Measurements from ENCODE around the gene FOXN1. TPM values are rescaled to one million over a fixed set of nuclear protein-coding genes. Genes with fewer than 3 reads are reported as not detected.

The FOXN1 gene
- polyA plus RNA-seq, 2 of the 4 experiments (the other 2 are of a cell fraction), result not detected

DNA sequence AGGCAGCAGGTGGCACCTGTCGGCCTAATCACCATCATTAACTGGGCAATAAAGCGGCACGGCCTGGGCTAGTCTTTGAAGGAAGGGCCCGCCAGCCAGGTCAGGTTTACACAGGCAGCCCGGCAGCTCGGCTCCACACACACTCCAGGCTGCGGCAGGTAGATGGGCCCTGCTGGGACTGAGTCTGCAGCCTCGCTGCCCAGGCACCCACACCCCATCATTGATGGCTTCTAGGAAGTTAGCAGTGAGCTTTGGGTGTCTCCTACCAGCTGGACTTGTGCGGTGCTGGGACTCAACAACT is 6.8 kb upstream of the FOXN1 start:
- no peak for ATAC-seq
- no peak for DNase-seq (ENCODE audit: low read depth in 1 of 2, low spot score in 1 of 2)
- Histone ChIP-seq H3K4me1 (no peaks in the 10 kb centered on the region), H3K9me3 (no peaks in the 10 kb centered on the region), H3K27ac (no peak overlapping the region), H3K4me2 (no peak overlapping the region), H3K4me3 (no peak overlapping the region)
- 81% methylated on average over 7 of the region's 9 CpGs for WGBS (ENCODE audit: missing lambda C conversion rate)
- POLR2A ChIA-PET, result no interaction called here
- FAIRE-seq, result no peak
- TF ChIP-seq HEYL (CRISPR knock-in tag; IDR thresholded peaks at IDR 0.05), result no peak
- TF ChIP-seq, protein P1, sequence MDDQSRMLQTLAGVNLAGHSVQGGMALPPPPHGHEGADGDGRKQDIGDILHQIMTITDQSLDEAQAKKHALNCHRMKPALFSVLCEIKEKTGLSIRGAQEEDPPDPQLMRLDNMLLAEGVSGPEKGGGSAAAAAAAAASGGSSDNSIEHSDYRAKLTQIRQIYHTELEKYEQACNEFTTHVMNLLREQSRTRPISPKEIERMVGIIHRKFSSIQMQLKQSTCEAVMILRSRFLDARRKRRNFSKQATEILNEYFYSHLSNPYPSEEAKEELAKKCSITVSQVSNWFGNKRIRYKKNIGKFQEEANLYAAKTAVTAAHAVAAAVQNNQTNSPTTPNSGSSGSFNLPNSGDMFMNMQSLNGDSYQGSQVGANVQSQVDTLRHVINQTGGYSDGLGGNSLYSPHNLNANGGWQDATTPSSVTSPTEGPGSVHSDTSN (IDR thresholded peaks at IDR 0.05), result no peak
- TF ChIP-seq USF2 (IDR thresholded peaks at IDR 0.05), result no peak
- TF ChIP-seq CEBPB (IDR thresholded peaks at IDR 0.05), result no peak
- TF ChIP-seq, protein P2, sequence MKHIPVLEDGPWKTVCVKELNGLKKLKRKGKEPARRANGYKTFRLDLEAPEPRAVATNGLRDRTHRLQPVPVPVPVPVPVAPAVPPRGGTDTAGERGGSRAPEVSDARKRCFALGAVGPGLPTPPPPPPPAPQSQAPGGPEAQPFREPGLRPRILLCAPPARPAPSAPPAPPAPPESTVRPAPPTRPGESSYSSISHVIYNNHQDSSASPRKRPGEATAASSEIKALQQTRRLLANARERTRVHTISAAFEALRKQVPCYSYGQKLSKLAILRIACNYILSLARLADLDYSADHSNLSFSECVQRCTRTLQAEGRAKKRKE (CRISPR knock-in tag; IDR thresholded peaks at IDR 0.05; ENCODE audit: low read depth), result no peak
- TF ChIP-seq EP300 (IDR thresholded peaks at IDR 0.05), result no peak
- no peak for TF ChIP-seq NPAS2 (CRISPR knock-in tag; IDR thresholded peaks at IDR 0.05; ENCODE audit: borderline replicate concordance)
- TF ChIP-seq MAZ (IDR thresholded peaks at IDR 0.05; ENCODE audit: borderline replicate concordance, low read depth, low read length), result no peak
- no peak for TF ChIP-seq JUNB (IDR thresholded peaks at IDR 0.05)
- no peak for TF ChIP-seq RNF2 (IDR thresholded peaks at IDR 0.05; ENCODE audit: borderline replicate concordance, low read depth)
- no peak for TF ChIP-seq CHD2 (IDR thresholded peaks at IDR 0.05; ENCODE audit: low read length, partially characterized antibody)
- TF ChIP-seq NR3C1 (IDR thresholded peaks at IDR 0.05), result no peak
- no peak for TF ChIP-seq HOXB13 (CRISPR knock-in tag; IDR thresholded peaks at IDR 0.05; ENCODE audit: low read depth)
- TF ChIP-seq TFCP2L1 (CRISPR knock-in tag; IDR thresholded peaks at IDR 0.05), result no peak
- no peak for TF ChIP-seq FOXS1 (CRISPR knock-in tag; IDR thresholded peaks at IDR 0.05)
- CTCF ChIA-PET, result interaction anchor here (1.0 to 17.3 kb wide), 10 partner anchors 9 to 83 kb away, joined by 3 to 317 read pairs (median 4); partner anchors contain the start of genes FOXN1 and UNC119

GRCh38 chr17:28499684-28500357 is 6.3 kb upstream of the FOXN1 start:
- Histone ChIP-seq H3K9me3 (no peaks in the 10 kb centered on the region), H3K4me2 (no peak overlapping the region), H3K4me3 (no peak overlapping the region), H3K27ac (no peak overlapping the region), H3K4me1 (no peaks in the 10 kb centered on the region)
- TF ChIP-seq KDM1A (IDR thresholded peaks at IDR 0.05; ENCODE audit: low read depth) (peak; percentile 84; the same call in 1 of the 2 replicates), FOSL2 (IDR thresholded peaks at IDR 0.05) (no peak), FOSL2 (CRISPR knock-in tag; IDR thresholded peaks at IDR 0.05) (no peak), ZFP36 (IDR thresholded peaks at IDR 0.05; ENCODE audit: borderline replicate concordance, partially characterized antibody) (peak; percentile 72)
- no peak for DNase-seq (ENCODE audit: low read depth in 1 of 2, low spot score in 1 of 2)
- 49% methylated on average over 9 of the region's 9 CpGs for WGBS (ENCODE audit: missing lambda C conversion rate)
- no peak for FAIRE-seq
- CTCF ChIA-PET, result interaction anchor here (1.0 to 17.3 kb wide), 12 partner anchors 9 to 83 kb away, joined by 3 to 317 read pairs (median 4); partner anchors contain the start of genes FOXN1 and UNC119
- no peak for ATAC-seq
- POLR2A ChIA-PET, result no interaction called here

- peak in 1 of 2 experiments; percentile 25; a peak in 2 of 6 replicates for ATAC-seq
Measured at GRCh38 chr17:28500712-28501379, 5.3 kb upstream of the FOXN1 start.

More at GRCh38 chr17:28500712-28501379, 5.3 kb upstream of the FOXN1 start:
- FAIRE-seq (no peak), DNase-seq (ENCODE audit: low read depth in 1 of 2, low spot score in 1 of 2) (no peak)
- no peak for TF ChIP-seq ZFP36 (IDR thresholded peaks at IDR 0.05; ENCODE audit: borderline replicate concordance, partially characterized antibody)
- no peak for TF ChIP-seq HDAC2 (IDR thresholded peaks at IDR 0.05)
- TF ChIP-seq RNF2 (IDR thresholded peaks at IDR 0.05; ENCODE audit: borderline replicate concordance, low read depth), result no peak
- TF ChIP-seq KDM1A (IDR thresholded peaks at IDR 0.05; ENCODE audit: low read depth), result no peak
- ChIA-PET POLR2A (no interaction called here), CTCF (interaction anchor here (1.0 to 17.3 kb wide), 7 partner anchors 16 to 84 kb away, joined by 3 to 317 read pairs (median 5); partner anchors contain the start of gene UNC119)
- no peak overlapping the region for H3K4me2 ChIP-seq
- H3K9me3 ChIP-seq, result no peaks in the 10 kb centered on the region
- H3K4me3 ChIP-seq, result no peak overlapping the region
- H3K4me1 ChIP-seq, result no peaks in the 10 kb centered on the region
- no peak overlapping the region for H3K27ac ChIP-seq
- WGBS (ENCODE audit: missing lambda C conversion rate), result 60% methylated on average over 12 of the region's 13 CpGs

Measured in A549 (cell line).